CD4-positive, alpha-beta T cell treated with Interleukin-4 for 4 hours (primary cell): ENCODE measurements around the gene TMEM134.

Experiments used
- DNase-seq: peaks from one replicate; pipeline ENCODE4 v3.0.0-alpha.2; 2020

Gene TMEM134

DNA sequence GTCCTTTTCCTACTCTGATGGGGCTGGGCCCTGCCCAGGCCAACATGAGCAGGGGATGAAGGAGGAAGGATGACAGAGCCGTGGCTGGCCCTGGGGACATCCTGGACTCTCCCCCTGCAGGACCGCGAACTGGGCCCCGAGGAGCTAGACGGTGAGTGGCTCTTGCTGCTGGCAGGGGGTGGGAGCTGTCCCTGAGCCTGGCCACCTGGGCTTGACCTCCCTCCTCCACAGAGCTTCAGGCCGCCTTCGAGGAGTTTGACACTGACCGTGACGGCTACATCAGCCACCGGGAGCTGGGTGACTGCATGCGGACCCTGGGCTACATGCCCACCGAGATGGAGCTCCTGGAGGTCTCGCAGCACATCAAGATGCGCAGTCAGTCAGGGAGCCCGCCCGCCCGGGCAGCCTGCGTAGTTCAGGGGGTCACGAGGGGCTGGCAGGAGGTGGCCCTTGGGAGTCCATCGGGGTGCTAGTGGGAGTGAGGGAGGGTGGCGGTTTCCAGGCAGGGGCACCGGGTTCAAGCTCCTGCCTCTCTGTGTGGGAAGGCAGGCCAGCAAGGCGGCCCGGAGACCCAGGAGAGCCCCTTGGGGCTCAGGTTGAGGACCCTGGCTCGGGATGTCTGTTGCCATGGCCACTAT is 12.9 kb downstream of the TMEM134 start:
- DNase-seq: no peak

DNA sequence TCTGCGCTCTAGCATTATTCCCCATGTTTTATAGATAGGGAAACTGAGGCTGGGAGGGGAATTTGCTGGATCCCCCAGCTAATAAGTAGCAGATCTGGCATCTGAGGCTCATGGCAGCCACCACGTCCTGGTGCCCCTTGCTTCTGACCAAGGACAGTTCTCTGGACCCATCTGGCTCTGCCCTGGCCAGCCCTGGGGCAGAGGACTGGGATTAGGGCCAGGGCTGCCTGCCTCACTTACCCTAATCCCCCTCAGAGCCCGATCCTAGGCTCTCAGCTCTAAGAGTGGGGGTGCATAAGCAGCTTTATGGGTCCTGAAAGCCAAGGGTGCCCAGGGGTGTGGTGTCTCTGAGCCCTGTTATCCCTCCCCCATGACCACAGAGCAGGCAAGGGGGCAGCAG is 14.0 kb downstream of the TMEM134 start, which contains the start of gene CABP4:
CABP4 (plus strand) TSS at position 301 of the 400 bp plus-strand sequence; CDS start at position 371, 70 bp downstream.
- no peak for DNase-seq

DNA sequence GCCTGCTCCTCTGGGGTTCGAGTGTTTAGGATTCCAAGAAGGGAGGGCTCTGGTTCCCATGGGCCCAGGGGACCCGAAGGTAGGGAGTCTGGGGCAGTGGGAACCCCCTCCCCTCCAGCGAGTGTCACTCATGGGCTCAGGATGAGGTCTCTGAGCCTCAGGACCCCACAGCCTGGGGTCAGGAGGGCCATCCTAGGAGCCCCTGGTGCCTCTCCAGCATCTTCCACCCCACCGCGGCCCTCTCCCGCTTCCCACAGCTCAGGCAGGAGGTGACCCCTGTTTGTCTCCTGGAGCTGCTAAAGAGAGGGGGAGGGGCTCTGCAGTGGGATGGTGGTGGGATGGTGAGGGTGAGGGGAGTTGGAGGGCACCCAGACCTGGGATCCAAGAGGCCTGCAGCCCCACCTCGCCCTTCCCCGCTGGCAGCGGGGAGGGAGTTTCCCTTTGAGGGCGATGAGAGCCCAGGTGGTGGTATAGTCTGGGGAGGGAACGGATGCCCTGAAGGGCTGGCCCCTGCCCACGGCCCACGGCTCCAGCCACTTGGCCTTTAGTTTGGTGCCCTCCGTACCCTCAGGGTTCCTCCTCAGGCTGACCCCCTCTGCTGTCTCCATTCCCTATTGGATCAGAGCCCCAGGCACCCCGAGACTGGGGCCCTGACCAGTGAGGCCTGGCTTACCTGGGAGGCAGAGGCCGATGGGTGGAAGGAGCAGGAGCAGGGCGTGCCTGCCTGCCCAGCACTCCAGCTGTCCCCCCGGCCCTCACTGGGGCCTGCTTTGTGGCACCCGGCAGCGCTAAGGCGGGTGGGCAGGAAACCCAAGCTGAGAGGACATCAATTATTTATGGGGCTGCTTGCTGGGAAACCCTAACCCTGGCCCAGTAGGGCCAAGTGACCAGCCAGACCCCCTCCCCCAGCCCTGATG is 15.0 kb downstream of the TMEM134 start:
- DNase-seq: no peak

DNA sequence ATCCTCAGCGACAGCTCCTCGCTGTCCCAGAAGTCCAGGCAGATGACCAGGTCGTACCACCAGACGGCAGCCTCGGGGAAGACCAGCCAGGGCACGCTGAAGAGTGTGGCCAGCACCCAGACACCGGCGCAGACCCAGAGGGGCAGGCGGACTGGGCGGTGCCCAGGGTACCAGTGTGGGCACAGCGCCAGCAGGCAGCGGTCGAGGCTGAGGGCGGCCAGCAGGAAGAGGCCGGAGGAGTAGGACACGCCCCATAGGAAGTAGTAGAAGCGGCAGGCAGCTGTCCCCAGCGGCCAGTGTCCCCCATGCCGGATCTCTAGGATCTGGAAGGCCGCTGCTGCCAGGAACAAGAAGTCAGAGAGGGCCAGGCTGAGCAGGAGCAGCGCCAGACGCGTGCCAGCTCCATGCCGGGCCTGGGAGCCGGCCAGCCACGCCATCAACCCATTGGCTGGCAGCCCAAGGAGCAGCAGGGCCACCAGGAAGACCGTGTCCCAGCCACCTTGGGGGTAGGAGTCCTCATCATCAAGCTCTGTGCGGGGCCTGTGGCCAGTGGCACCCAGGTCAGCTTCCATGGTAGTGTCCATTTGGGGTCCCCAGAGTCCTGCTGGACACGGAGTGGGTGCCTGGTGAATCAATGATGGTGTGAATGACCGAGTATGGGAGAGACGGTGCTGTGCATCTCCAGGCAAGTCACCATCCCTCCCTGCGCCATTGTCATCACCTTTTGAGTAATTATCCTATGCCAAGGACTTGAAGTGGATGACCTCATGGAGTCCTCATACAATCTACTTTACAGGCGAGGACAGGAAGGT is 16.7 kb downstream of the TMEM134 start, which contains the start of gene GPR152:
GPR152 (minus strand) TSS at position 589 of the 812 bp plus-strand sequence; CDS start at position 584, 5 bp downstream.
- DNase-seq: no peak

DNA sequence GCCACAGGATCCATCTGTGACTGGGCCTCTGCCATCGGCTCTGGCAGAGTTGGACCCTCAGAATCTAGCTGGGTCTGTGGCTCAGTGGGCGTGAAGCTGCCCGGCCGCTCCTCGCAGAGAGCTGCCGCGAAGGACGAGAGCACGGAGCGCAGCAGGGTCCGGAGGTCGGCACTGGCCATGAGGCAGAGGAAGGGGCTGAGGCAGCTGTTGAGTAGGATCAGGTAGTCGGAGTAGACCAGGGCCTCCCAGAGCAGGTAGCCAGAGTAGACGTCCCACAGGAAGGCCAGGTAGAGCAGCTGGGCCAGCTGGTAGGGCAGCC is 17.4 kb downstream of the TMEM134 start:
- no peak for DNase-seq

DNA sequence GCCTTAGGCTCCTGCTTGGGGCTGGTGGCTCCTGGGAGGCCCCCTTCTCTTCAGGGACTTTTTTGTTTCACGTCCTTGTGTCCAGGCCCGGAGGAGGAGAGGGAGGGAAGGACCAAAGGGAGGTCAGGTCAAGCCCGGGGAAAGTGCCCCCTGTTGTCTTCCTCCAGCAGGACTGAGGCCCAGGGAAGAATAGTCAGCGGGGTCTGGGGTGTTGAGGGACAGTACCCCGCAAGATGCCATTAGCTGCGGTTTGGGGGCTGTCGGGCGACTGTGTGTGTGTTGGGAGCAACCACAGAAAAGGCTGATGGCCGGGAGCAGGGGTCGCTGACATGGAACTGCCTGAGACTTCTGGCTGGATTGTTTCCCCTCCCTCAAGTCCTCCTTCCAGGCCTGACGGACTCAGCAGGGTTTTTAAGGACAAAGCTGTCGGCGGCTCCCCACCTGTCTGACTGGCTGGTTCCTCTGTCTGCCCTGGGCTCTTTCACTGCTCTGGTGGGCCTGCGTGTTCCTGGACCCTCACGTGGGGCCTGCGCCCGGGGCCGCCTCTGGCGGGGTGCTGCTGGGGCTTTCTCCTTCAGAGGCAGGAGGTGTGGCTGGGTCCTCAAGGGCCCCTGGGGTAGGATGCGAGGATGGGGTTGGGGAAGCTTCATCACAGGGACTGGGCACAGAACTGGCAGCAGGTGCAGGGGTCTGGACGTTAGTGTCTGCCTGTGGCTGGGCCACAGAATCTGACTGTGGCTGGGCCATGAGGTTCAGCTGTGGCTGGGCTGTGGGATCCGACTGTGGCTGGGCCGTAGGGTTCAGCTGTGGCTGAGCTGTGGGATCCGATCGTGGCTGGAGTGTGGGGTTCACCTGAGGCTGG is 18.0 kb downstream of the TMEM134 start:
- DNase-seq: no peak

DNA sequence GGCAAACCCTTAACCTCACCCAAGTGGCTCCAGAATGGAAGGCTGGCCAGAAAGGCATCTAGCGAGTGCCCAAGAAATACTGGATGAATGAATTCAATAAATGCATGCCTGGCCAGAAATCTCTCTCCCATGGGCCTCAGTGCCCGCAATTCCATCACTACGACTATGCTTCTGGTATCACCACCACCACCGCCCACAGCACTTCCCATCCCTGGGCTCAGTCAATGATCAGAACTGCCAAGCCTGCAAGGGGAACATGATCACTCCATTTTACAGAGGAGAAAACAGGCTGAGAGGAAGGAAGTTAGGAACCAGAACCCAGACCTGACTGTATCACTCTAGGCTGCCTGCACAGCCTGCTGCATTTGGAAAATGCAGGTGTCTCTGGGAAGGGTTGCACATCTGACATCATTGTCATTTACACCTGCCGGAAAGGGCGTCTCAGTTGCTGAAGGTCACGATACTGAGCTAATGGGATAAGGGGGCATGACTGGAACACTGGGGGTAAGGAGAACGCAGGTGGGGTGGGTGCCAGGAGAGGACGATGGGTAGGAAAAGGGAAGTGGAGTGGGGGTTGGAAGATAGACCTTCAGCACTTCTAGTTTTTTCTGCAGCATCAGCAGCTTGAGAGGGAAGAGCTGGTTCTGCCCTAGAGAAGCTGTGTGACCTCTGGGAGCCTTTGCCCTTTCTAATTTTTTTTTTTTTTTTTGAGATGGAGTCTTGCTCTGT is 19.8 kb downstream of the TMEM134 start:
- no peak for DNase-seq

DNA sequence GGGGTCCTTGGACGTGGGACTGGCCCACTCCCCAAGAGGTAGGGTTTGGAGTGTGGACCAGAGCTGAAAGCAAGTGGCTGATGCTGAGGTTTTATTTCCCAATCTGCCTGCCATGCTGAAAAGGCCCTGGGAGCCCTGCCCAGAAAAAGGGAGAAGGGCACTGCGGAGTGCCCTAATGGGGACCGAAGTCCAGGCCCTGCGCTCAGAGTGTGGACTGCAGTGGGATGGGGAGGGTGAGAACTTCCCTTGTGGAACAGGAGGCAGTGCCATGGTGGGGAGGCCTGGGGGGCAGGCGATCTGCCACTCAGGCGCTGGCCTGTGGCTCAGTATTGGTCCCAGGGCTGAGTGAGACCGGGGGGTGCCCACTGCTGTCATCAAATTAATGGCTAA is 20.8 kb downstream of the TMEM134 start:
- no peak for DNase-seq

DNA sequence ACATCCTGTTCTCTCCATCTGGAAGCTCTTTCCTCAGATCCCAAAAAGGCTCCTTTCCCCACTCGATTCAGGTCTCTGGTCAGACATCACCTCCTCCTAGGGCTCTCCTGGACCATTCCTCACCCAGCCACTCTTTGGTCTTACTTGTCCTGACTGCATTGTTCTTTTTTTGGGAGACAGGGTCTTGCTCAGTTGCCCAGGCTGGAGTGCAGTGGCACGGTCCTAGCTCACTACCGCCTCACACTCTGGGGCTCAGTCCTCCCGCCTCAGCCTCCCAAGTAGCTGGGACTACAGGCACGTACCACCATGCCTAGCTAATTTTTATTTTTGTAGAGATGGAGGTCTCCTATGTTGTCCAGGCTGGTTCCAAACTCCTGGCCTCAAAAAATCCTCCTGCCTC is 23.5 kb downstream of the TMEM134 start:
- DNase-seq: no peak

DNA sequence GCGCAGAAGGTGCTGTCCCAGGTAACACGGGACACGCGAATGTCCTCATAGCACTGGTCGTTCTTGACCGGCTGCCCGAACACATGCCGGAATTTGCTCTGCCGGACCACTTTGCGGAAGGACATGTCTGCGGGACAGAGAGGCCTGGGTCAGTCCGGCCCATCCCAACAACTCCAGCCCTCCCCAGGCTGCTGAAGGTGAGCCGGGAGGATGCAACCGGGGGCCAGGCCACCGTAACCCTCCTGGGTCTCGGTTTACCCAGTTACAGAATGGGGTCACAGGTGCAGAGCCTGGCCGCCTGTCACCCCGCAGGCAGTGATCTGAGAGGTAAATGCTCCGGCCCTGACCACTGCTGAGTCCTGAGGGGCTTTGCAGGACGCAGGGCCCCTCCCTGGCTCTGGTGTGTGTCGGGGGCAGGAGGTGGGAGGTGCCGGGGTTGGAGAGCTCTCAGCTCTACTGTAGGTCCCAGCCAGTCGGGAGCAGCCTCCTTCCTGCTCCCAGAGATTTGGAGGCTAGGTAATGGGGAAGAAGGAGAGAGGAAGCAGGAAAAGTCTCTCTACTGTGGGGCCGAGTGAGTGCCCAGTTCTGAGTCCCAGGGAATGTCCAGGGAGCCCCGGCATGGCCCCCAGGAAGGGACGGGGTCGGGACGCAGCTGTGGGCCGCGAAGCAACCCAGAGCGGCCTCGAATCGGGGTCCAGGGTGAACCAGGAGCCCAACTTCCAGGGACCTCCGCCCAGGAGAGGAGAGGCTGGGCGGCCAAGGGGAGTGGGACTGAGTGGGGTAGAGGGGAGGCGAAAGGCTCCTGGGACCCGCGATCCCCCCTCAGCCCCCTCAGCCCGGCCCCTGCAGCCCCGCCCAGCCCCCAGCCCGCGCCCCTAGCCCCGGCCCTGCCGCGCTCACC is 26.3 kb downstream of the TMEM134 start:
- DNase-seq: no peak

DNA sequence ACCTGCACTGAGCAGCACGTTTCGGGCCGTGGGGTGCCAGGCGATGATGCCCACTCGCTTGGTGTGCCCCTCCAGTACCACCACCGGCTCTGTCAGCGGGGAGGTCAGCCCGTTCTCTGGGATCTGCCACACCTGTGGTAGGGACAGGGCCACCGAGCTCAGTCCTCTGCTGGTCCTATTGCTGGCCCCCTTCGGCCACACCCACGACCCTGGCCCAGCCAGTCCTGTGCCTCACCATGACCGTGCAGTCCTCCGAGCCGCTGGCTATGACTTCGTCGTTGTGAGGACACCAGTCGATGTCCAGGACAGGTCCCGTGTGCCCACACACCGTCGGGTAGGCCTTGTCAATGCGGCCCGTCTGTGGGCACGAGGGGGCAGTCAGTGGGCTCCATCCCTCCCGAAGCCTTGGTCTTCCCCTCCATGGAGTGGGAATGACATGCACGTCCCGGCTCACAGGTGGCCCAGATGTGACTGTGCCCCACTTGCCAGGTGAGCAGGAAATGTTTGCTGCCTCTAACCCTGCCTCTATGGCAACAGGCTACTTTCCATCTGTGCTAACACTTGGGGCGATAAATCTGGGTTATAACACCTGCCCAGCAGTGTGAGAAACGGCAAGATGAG is 27.2 kb downstream of the TMEM134 start:
- DNase-seq: no peak

DNA sequence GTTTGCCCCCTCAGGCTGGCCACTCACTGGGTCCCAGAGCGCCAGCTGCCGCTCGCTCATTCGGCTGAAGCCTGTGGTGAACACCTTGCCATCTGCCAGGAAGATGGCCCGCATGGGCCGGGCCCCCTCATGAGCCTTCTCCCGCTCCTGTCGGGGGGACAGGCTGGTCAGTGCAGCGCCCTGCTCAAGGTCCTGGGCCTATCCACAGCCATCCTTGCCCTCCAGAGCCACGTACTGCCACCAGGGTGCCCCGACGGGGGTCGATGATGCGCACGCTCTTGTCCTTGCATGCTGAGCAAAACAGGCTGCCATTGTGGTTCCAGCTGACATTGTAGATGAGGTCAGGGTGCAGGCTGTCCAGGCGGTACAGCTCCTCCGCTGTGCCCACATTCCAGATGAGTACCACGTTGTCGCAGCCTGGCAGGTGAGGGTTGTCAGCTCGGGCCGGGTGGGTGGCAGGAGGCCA is 27.9 kb downstream of the TMEM134 start:
- no peak for DNase-seq

DNA sequence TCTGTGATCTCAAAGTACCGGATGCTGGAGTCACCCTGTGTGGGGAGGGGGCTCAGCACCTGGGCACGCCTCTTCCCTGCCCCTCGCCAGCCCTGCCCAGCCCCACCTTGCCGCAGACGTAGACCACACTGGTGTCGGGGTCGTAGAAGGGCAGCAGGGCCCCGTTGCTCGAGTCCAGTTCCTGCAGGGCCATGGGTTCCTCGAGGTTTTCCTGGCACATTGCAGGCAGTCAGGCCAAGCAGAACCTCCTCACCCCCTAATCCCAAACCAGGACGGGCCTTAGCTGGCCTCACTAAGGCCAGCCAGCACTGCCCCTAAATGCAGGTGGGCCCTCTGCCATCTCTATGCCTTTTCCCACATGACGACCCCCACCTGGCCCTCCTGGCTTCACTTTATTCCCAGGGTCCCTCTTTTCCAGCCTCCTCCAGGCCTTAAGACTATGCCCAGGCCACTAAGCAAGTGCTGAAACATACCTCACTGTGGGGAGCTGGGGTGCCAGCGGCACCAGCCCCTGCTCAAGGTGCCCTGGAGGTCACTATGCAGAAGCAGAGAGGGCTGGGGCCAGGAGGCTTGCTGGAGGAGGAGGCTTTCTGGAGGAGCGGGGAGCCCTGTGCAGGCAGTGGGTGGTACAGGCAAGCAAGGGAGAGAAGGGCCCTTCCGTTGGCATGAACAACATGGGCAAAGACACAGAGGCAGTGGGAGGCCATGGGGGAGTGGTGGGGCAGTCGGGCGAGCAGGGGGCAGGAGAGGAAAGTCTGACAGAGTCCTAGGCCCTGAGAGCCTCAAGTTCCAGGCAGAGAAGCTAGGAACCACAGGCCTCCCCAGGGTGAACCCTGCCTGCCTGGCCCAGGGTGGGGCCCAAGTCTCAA is 28.6 kb downstream of the TMEM134 start:
- no peak for DNase-seq

DNA sequence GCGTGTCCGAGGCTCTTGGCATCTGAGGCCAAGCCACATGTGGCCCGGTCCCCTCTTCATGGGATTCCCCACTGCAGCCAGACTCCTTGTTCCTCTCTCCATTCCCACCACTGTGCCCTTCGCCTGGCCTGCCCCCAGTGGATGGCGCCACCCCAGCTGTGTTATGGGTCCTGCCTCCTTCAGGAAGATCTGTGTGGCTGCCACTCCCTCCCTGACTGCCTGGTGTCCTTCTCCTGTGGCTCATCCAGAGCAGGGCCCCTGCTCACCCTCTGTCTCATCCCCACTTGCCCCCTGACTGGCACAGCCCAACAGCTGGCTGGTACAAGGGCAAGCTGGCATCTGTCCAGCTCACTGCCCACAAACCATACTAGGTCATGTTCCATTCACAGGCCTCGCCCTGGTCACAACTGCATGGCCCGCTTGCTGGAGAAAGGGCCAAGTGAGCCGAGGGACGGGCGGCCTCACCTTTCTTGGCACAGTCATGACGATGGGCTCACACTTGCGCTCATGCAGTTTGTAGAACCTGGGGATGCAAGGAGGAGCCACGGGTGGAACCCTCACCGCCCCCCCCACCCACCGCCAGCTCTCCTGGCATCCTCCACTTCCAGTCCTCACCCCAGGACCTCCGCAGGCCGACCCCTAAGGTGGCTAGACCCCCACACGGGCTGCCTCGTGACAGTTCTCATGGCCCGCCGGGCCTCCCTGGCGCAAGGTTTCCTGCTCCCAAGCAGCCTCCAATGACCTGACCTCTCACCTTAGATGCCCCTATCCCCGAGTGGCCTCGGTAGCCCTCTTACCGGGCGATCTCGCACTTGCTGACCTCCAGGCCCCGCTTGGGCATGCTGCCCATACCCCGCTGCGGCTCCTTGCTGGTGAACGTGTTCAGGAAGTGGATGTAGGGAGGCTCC is 29.5 kb downstream of the TMEM134 start:
- no peak for DNase-seq

DNA sequence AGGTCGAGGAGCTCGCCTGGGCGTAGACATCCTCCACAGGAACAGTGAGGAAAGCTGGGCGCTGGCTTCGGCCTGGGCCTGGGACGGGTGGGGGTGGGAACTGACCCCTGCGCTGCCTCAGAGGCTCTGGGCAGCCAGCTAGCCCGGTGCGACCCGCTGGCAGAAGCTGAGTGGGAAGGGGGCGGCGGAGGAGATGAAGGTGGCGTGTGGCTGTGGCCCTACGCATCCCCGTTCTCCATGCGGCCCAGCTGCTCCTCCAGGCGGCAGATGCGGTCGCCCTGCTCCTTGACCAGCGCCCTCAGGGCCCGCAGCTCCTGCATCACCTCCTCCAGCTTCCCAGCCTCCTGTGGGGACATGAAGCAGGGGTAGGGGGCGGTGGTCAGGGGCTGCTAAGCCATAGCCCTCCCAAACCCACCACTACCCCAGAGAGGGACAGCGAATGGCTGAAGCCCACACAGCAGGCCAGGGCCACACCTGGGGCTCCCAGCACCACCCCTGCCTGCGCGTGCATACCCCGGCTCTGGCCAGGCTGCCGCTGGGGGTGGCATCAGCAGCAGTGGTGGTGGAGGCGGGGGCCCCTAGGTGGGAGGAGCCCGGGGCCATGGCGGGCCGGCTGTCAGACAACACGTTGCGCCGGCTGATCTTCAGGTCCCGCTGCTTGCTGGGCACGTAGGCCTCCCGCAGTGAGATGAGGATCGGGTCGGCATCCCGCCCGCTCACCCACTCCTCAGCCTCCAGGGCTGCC is 30.7 kb downstream of the TMEM134 start:
- peak; percentile 72 for DNase-seq

DNA sequence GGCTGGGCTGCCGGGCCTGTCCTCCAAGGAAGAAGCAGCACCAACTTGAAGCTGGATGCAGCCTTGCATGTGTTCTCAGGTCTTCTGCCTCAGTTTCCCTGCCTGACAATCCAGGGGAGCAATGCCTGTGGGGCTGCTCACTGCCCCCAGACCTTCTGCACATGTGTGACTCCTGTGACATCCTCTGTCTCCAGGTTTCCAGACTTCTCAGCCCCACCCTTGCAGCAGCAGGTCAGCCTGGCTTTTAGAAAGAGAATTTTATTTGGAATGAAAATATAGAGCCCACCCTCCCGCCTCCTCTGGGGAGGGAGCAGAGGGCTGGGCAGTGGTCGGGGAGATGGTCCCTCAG is 31.3 kb downstream of the TMEM134 start:
- no peak for DNase-seq
